ENCODE data around the gene ZNF732. TPM values are rescaled to one million over a fixed set of nuclear protein-coding genes. Genes with fewer than 3 reads are reported as not detected.
A peak's percentile ranks its signal among the peaks of the same experiment; 100 is the strongest.

Gene ZNF732
- total and polyA plus RNA-seq, 2 of the 8 experiments (the other 6 are each of a cell fraction or from before 2014, with no cell fraction given), result 1.9 to 35.7 TPM

DNA sequence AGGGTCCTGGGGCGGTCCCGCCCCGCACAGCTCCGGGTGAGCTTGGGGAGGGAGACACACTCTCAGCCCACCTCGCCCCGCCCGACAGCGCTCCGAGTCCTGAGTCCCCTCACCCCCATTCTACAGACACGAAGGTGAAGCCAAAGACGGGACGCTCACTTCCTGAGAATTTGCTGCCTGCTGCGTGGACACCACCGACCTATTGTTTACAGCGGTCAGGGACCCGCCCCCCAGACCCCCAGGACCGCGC lies 31.5 kb upstream of the ZNF732 start:
- H3K9ac ChIP-seq (replicated peaks in 1 of 4; ENCODE audit: extremely low read depth in 1 of 4, low read depth in 3 of 4, low read length in 3 of 4), result peak overlapping the region in 1 of 4 experiments; percentile 27; a peak in 2 of 7 replicates
- ChIA-PET POLR2A (ENCODE audit: partially characterized antibody) (interaction anchor here (1.1 kb wide), 1 partner anchor 32 kb away, joined by 5 read pairs; the partner anchor contains the start of gene ZNF732), CTCF (ENCODE audit: partially characterized antibody) (interaction anchor here (0.7 kb wide), 1 partner anchor 72 kb away, joined by 3 read pairs; no protein-coding TSS in a partner anchor)
- H2BK5ac ChIP-seq (ENCODE audit: low read depth, low read length), result 0 out of 2 replicates have a peak overlapping the region, but pooled peaks have one; percentile 95
- H3K18ac ChIP-seq (ENCODE audit: extremely low read depth, low read length), result no peak overlapping the region; the same call in 1 of the 2 replicates
- WGBS, 2 experiments (ENCODE audit: extremely low coverage in 1 of 2, insufficient coverage in 1 of 2, insufficient read length in 1 of 2, insufficient replicate concordance in 2 of 2, low coverage in 1 of 2, low lambda C conversion rate in 2 of 2, missing lambda C conversion rate in 1 of 2), result 2% methylated on average over 9 of the region's 18 CpGs; no CpG with 5 or more reads in 1 of the 2 experiments
- H3K4ac ChIP-seq (replicated peaks; ENCODE audit: insufficient read length, low read depth, low read length), result no peak overlapping the region
- H4K20me1 ChIP-seq (replicated peaks in 1 of 2; ENCODE audit: control insufficient read depth in 1 of 2, insufficient read depth in 2 of 2, low read length in 2 of 2), result peaks cover 0 to 15% of the 10 kb centered on the region in 2 experiments
- no peak for TF ChIP-seq FOSL1 (IDR thresholded peaks at IDR 0.05; ENCODE audit: insufficient read depth, low read depth, low read length)
- no peak for TF ChIP-seq ASH2L (IDR thresholded peaks at IDR 0.05; ENCODE audit: low read length)
- TF ChIP-seq KDM4A (IDR thresholded peaks at IDR 0.05; ENCODE audit: low read depth, low read length, severe bottlenecking), result peak; percentile 35
- TF ChIP-seq HDAC2 (IDR thresholded peaks at IDR 0.05; ENCODE audit: borderline replicate concordance in 1 of 2, low read depth in 2 of 2, low read length in 2 of 2), result 0 out of 4 replicates have a peak, but pooled peaks of 1 of the 2 experiments have one; percentile 38
- H2BK15ac ChIP-seq (ENCODE audit: low read length), result no peak overlapping the region
- H2BK120ac ChIP-seq (replicated peaks; ENCODE audit: low read depth, low read length), result no peak overlapping the region
- peaks cover 2 to 11% (median 4%) of the 10 kb centered on the region in 4 experiments; a peak in 6 of 7 replicates for H3K4me1 ChIP-seq (replicated peaks in 1 of 4; ENCODE audit: control insufficient read depth in 3 of 4, insufficient read depth in 4 of 4, low read length in 3 of 4)
- DNase-seq (ENCODE audit: low read depth in 1 of 2, low spot score in 2 of 2) (no peak), FAIRE-seq (no peak)
- H2AFZ ChIP-seq (ENCODE audit: low read length), result no peak overlapping the region; the same call in 1 of the 2 replicates
- no peak overlapping the region for H2BK12ac ChIP-seq (ENCODE audit: low read depth, low read length)
- H3K56ac ChIP-seq (replicated peaks; ENCODE audit: insufficient read length, low read depth, low read length), result no peak overlapping the region
- no peak overlapping the region for H4K5ac ChIP-seq (ENCODE audit: insufficient read length, low read depth, low read length)
- peak overlapping the region; percentile 83 for H4K8ac ChIP-seq (ENCODE audit: extremely low read depth, insufficient read depth, low read length)
- no peak overlapping the region for H3K27ac ChIP-seq (ENCODE audit: low read depth, low read length)
- no peaks in the 10 kb centered on the region; a peak in 1 of 8 replicates for H3K36me3 ChIP-seq (ENCODE audit: control insufficient read depth in 2 of 4, insufficient read depth in 4 of 4, low read length in 3 of 4)
- H2BK20ac ChIP-seq (ENCODE audit: low read length), result no peak overlapping the region
- H3K79me1 ChIP-seq (ENCODE audit: low read depth, low read length), result peaks cover 18% of the 10 kb centered on the region
- H3K9me3 ChIP-seq (ENCODE audit: insufficient read depth in 2 of 2, low read depth in 1 of 2, low read length in 1 of 2), result no peaks in the 10 kb centered on the region; a peak in 1 of 4 replicates
- peak overlapping the region; percentile 81 to 84 for H3K4me2 ChIP-seq (ENCODE audit: insufficient read depth in 1 of 2, low read depth in 2 of 2, low read length in 2 of 2)
- peaks cover 12 to 41% of the 10 kb centered on the region in 2 experiments for H3K79me2 ChIP-seq (ENCODE audit: control insufficient read depth in 1 of 2, insufficient read depth in 2 of 2, low read length in 2 of 2)
- H3K14ac ChIP-seq (ENCODE audit: insufficient read length), result no peak overlapping the region
- peaks cover 13% of the 10 kb centered on the region for H3K23me2 ChIP-seq (ENCODE audit: low read depth, low read length)
- no peak overlapping the region for H4K91ac ChIP-seq (replicated peaks; ENCODE audit: insufficient read length, low read length)
- peaks cover 0 to 11% (median 6%) of the 10 kb centered on the region in 4 experiments; a peak in 5 of 7 replicates for H3K27me3 ChIP-seq (replicated peaks in 1 of 4; ENCODE audit: control insufficient read depth in 3 of 4, extremely low read depth in 1 of 4, insufficient read depth in 3 of 4, low read length in 3 of 4)
- H3K23ac ChIP-seq (ENCODE audit: insufficient read length), result no peak overlapping the region
- no peak overlapping the region for H2AK5ac ChIP-seq (ENCODE audit: low read depth, low read length)
- H3K4me3 ChIP-seq (ENCODE audit: extremely low read depth in 1 of 4, insufficient read depth in 2 of 4, low read depth in 3 of 4, low read length in 4 of 4), result peak overlapping the region; percentile 80 to 99 (median 92)

Measured in H1 (cell line).